HPDE6-E6E7 (cell line): ENCODE results near the gene PLA2G4B.

Source experiments
- DNase-seq: peaks from one replicate; pipeline ENCODE4 v3.0.0; 2011; ENCODE audit warnings: missing footprints; ENCODE audit errors: extremely low spot score

PLA2G4B gene

GRCh38 chr15:41838400-41838897, at the start of gene PLA2G4B:
PLA2G4B (plus strand) TSS chr15:41838847; CDS start chr15:41838914, 67 bp downstream.
- DNase-seq, result peak; percentile 63

- DNase-seq, result no peak
Measured at GRCh38 chr15:41789236-41789635, 49.4 kb upstream of the PLA2G4B start.

- DNase-seq, result no peak
Measured at GRCh38 chr15:41789662-41790061, 49.0 kb upstream of the PLA2G4B start.

GRCh38 chr15:41790169-41790568, 48.5 kb upstream of the PLA2G4B start:
- DNase-seq, result no peak

- DNase-seq, result no peak
Measured at GRCh38 chr15:41790756-41791546, 47.7 kb upstream of the PLA2G4B start.

- DNase-seq, result no peak
Measured at GRCh38 chr15:41791547-41791937, 47.1 kb upstream of the PLA2G4B start.

- no peak for DNase-seq
Measured at GRCh38 chr15:41792000-41792637, 46.5 kb upstream of the PLA2G4B start.

GRCh38 chr15:41794081-41794480, 44.6 kb upstream of the PLA2G4B start:
- DNase-seq, result no peak

GRCh38 chr15:41795996-41796856, 42.4 kb upstream of the PLA2G4B start:
- DNase-seq, result no peak

GRCh38 chr15:41797201-41797944, 41.3 kb upstream of the PLA2G4B start:
- DNase-seq, result no peak

GRCh38 chr15:41798607-41799487, 39.8 kb upstream of the PLA2G4B start:
- DNase-seq, result no peak

GRCh38 chr15:41799488-41799805, 39.2 kb upstream of the PLA2G4B start:
- no peak for DNase-seq

GRCh38 chr15:41801185-41801584, 37.5 kb upstream of the PLA2G4B start:
- no peak for DNase-seq

GRCh38 chr15:41801850-41802455, 36.7 kb upstream of the PLA2G4B start:
- no peak for DNase-seq

GRCh38 chr15:41804361-41804760, 34.3 kb upstream of the PLA2G4B start:
- peak; percentile 94 for DNase-seq

- no peak for DNase-seq
Measured at GRCh38 chr15:41804916-41805666, 33.6 kb upstream of the PLA2G4B start.

GRCh38 chr15:41805711-41806110, 32.9 kb upstream of the PLA2G4B start:
- DNase-seq, result no peak

GRCh38 chr15:41806291-41807181, 32.1 kb upstream of the PLA2G4B start:
- DNase-seq, result peak; percentile 93
